Ascending aorta (tissue), 2 donors: ENCODE data around the gene ANKRD63. TPM values are rescaled to one million over a fixed set of nuclear protein-coding genes. Genes with fewer than 3 reads are reported as not detected.

ENCODE experiments used
- DNase-seq, 2 donors: peaks; one replicate each; pipeline ENCODE4 v3.0.0-alpha.2; 2019; ENCODE audit warnings: low spot score in 2 of 2
- H3K27ac ChIP-seq, 2 donors: fragments of 200-600 bp; sonication (generic); one replicate each; pipeline ENCODE4 v1.5.1; 2016 to 2017; ENCODE audit warnings: mild to moderate bottlenecking in 1 of 2
- H3K27me3 ChIP-seq: fragments of 200-600 bp; sonication (generic); one replicate; pipeline ENCODE4 v1.5.1; 2017
- H3K36me3 ChIP-seq, 2 donors: fragments of 200-600 bp; sonication (generic); one replicate each; pipeline ENCODE4 v1.5.1; 2016
- H3K4me1 ChIP-seq, 2 donors: fragments of 200-600 bp; sonication (generic); one replicate each; pipeline ENCODE4 v1.5.1; 2016 to 2017; ENCODE audit warnings: mild to moderate bottlenecking in 1 of 2
- H3K4me3 ChIP-seq, 2 donors: fragments of 200-600 bp; sonication (generic); one replicate each; pipeline ENCODE4 v1.5.1; 2016 to 2017; ENCODE audit warnings: mild to moderate bottlenecking in 1 of 2
- H3K9me3 ChIP-seq, 2 donors: fragments of 200-600 bp; sonication (generic); one replicate each; pipeline ENCODE4 v1.5.1; 2016
- intact Hi-C: fragments of 100-400 bp; cut with DNase I; formaldehyde crosslinking; loops from one replicate; pipeline ENCODE4 v1.15.1; 2023
- total RNA-seq: library from RNA; depleted of rRNA; stranded (reverse); fragments of >200 nt; gene quantifications from one replicate; pipeline ENCODE4 v1.1.0, GENCODE V29; 2016
- TF ChIP-seq, protein P1 (sequence below), 3 experiments: fragments of 200-600 bp in 2 of 3; fragments of 450-650 bp in 1 of 3; sonication (generic) in 2 of 3; IDR thresholded peaks; one replicate each; pipeline ENCODE4 v1.5.1; 2016 to 2019; ENCODE audit warnings: antibody characterized with exemption in 3 of 3, mild to moderate bottlenecking in 1 of 3, moderate library complexity in 1 of 3

The ANKRD63 gene
- total RNA-seq, 1 donor from 2014 or later: not detected

DNA sequence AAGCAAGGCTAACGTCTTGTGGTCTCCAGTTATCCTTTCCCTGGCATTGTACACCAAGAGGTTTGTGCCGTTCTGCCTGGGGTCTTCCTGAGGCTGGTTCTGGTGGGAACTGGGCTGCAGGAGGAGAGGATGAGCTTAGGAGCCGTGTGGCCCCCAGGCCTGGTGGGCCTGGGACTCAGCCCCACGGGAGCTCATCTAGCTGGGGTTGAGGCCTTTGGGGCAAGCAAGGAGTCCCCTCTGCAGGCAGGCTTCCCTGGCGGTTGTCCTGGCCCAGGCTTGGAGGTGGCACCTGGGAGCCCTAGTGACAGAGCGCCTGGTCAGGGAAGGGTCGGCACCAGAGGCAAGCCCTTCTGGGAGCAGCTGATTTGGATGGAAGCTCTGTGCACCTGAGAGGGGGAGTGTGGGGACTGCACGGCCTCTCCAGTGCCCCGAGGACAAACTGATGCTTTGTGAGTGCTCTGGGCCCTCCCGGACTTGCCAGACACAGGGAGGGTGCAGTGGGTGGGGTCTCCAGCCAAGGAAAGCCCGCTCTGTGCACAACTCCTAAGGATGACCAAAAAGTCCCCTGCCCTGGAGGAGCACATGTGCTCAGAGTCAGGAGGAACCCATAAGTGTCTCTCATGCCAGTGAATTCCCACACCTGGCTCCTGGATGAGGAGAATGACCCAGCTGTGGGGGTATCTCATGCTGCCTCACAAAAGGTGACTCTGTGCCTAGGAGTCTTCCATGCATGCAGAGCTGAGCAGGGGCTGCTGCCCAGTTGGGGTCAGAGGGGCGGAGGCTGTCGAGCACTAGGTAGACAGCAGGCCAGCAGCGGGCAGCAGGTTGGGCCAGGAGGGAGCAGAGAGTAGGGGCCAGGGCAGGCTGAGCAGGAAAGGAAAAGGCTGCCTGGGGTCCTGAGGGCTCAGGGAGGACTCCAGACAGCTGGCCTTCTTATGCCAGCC lies 41.3 kb downstream of the ANKRD63 start:
- H3K4me1 ChIP-seq: peaks cover 0 to 2% of the 10 kb centered on the region in 2 donors
- H3K9me3 ChIP-seq: no peaks in the 10 kb centered on the region
- H3K27ac ChIP-seq: no peak overlapping the region
- no peaks in the 10 kb centered on the region for H3K36me3 ChIP-seq
- H3K27me3 ChIP-seq: no peaks in the 10 kb centered on the region
- TF ChIP-seq, protein P1, sequence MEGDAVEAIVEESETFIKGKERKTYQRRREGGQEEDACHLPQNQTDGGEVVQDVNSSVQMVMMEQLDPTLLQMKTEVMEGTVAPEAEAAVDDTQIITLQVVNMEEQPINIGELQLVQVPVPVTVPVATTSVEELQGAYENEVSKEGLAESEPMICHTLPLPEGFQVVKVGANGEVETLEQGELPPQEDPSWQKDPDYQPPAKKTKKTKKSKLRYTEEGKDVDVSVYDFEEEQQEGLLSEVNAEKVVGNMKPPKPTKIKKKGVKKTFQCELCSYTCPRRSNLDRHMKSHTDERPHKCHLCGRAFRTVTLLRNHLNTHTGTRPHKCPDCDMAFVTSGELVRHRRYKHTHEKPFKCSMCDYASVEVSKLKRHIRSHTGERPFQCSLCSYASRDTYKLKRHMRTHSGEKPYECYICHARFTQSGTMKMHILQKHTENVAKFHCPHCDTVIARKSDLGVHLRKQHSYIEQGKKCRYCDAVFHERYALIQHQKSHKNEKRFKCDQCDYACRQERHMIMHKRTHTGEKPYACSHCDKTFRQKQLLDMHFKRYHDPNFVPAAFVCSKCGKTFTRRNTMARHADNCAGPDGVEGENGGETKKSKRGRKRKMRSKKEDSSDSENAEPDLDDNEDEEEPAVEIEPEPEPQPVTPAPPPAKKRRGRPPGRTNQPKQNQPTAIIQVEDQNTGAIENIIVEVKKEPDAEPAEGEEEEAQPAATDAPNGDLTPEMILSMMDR (IDR thresholded peaks at IDR 0.05): no peak
- DNase-seq: no peak
- intact Hi-C loops: no loop called here
- H3K4me3 ChIP-seq: no peak overlapping the region

GRCh38 chr15:40240619-40241221 lies 42.1 kb downstream of the ANKRD63 start:
- no peaks in the 10 kb centered on the region for H3K9me3 ChIP-seq
- TF ChIP-seq, protein P1 (IDR thresholded peaks at IDR 0.05): no peak
- no peaks in the 10 kb centered on the region for H3K27me3 ChIP-seq
- no peak overlapping the region for H3K27ac ChIP-seq
- intact Hi-C loops: no loop called here
- no peak overlapping the region for H3K4me3 ChIP-seq
- no peak for DNase-seq
- H3K4me1 ChIP-seq: peaks cover 0 to 2% of the 10 kb centered on the region in 2 donors
- no peaks in the 10 kb centered on the region for H3K36me3 ChIP-seq

DNA sequence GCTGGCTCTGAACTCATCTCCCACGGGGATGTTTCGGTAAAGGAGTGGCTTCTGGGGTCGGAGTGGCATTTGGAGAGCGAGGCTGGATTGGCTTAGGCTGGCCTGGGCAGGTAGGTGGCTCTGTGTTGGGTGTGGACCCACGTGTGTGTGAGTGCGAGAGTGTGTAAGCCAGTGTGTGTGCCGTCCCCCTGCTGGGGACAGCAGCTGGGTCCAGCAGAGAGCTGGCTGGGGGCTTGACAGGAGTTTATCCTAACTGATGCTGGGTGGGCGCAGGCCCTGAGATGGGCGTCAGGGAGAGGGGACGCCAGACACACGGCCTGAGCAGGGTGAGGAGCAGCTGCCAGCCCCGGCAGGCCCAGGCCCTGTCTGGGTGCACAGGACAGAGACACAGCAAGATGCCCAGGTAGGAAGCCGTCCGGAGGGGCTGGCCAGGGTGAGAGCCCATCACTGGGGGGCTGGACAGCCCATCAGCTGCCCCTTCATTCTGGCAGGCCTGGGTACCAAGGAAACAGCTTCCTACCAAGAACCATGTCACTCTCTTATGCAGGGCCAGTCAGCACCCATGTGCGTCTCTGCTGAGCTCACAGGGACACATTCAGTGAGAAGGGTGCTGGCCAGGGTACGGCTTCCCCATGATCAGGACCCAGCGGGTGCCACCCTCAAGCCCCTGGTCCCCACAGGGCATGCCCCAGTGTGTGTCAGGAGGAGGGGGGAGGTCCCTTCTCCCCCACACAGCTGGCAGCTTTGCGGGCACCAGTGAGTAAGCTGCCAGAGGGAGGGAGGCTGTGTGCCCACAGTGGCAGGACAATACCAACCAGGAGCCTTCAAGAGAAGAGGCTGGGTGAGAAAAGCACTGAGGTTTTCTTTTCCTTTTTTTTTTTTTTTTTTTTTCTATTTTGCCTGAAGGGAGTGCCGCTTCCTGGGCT lies 42.9 kb downstream of the ANKRD63 start:
- intact Hi-C loops: no loop called here
- DNase-seq: no peak
- peak overlapping the region in 1 of 2 donors; percentile 60 for H3K4me3 ChIP-seq
- H3K36me3 ChIP-seq: no peaks in the 10 kb centered on the region
- TF ChIP-seq, protein P1 (IDR thresholded peaks at IDR 0.05): no peak
- peaks cover 0 to 2% of the 10 kb centered on the region in 2 donors for H3K4me1 ChIP-seq
- H3K27me3 ChIP-seq: no peaks in the 10 kb centered on the region
- H3K27ac ChIP-seq: no peak overlapping the region
- no peaks in the 10 kb centered on the region for H3K9me3 ChIP-seq

DNA sequence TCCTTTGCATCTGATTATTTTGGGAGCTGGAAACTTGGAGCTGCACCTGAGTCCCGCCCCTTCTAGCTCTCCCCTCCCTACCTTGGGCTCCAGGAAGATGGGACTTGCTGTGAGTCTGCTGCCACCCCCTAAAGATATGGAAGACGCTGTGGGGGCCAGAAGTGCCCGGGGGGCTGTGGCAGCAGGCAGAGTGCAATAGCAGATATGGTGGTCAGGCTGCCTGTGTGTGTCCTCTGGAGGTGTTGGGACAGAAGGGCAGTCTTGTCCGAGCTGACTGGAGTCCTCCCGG lies 43.5 kb downstream of the ANKRD63 start:
- intact Hi-C loops: no loop called here
- TF ChIP-seq, protein P1 (IDR thresholded peaks at IDR 0.05): no peak

More for the DNA sequence above, 43.5 kb downstream of the ANKRD63 start:
- no peak for DNase-seq
- Histone ChIP-seq H3K27me3 (no peaks in the 10 kb centered on the region), H3K9me3 (no peaks in the 10 kb centered on the region), H3K27ac (no peak overlapping the region), H3K4me3 (peak overlapping the region; percentile 60 to 61), H3K4me1 (peaks cover 0 to 2% of the 10 kb centered on the region in 2 donors), H3K36me3 (no peaks in the 10 kb centered on the region)
